ENCODE results near the gene BCAS3.

- TF ChIP-seq MAX (IDR thresholded peaks at IDR 0.05) (no peak), RAD21 (IDR thresholded peaks at IDR 0.05; ENCODE audit: low read depth) (no peak), REST (IDR thresholded peaks at IDR 0.05; ENCODE audit: low read depth) (no peak), EP300 (IDR thresholded peaks at IDR 0.05; ENCODE audit: borderline replicate concordance) (no peak), EGR1 (IDR thresholded peaks at IDR 0.05) (no peak), TCF12 (IDR thresholded peaks at IDR 0.05; ENCODE audit: low read depth) (no peak)
Observed at GRCh38 chr17:61212655-61213054, 535.0 kb downstream of the BCAS3 start.

Measured in Ishikawa (cell line).